A673 (cell line): ENCODE measurements around the gene PPAN. TPM values are rescaled to one million over a fixed set of nuclear protein-coding genes. Genes with fewer than 3 reads are reported as not detected.

Experiments used
- BruUV-seq: library from RNA; stranded (reverse); fragments of 400-500 nt; replicated peaks from 2 replicates; lab custom pipeline; 2021; lab: Mats Ljungman, UMichigan
- CTCF ChIA-PET: fragments of 300-600 bp; sonication (Branson Sonifier 250); formaldehyde crosslinking; loops from one replicate; lab custom pipeline; 2022; ENCODE audit warnings: antibody characterized with exemption; lab: Charles Lee
- POLR2A ChIA-PET: fragments of 300-600 bp; sonication (Branson Sonifier 250); formaldehyde crosslinking; loops from one replicate; lab custom pipeline; 2022; ENCODE audit warnings: antibody characterized with exemption; ENCODE audit not compliant: low non-redundant PET; lab: Charles Lee
- DNase-seq: peaks from one replicate; pipeline ENCODE4 v3.0.0-alpha.2; 2015; ENCODE audit warnings: low spot score
- H3K27ac ChIP-seq: fragments of 200-600 bp; sonication (generic); 2 replicates; pipeline ENCODE4 v1.5.1; 2016; ENCODE audit warnings: mixed run types, low read depth, mild to moderate bottlenecking, mixed read lengths, antibody characterized with exemption, low read length; ENCODE audit not compliant: poor library complexity, severe bottlenecking
- H3K27me3 ChIP-seq: fragments of 200-600 bp; sonication (generic); replicated peaks from 2 replicates; pipeline ENCODE4 v1.6.1; 2017; ENCODE audit warnings: mixed run types, low read depth, mild to moderate bottlenecking, mixed read lengths, antibody characterized with exemption, low read length; ENCODE audit not compliant: insufficient read depth, poor library complexity
- H3K36me3 ChIP-seq: fragments of 200-600 bp; sonication (generic); 2 replicates; pipeline ENCODE4 v1.6.1; 2016; ENCODE audit warnings: mixed run types, mild to moderate bottlenecking, mixed read lengths, antibody characterized with exemption, low read length; ENCODE audit not compliant: insufficient read depth, poor library complexity, severe bottlenecking
- H3K4me1 ChIP-seq: fragments of 200-600 bp; sonication (generic); 2 replicates; pipeline ENCODE4 v1.6.1; 2017; ENCODE audit warnings: mixed run types, mild to moderate bottlenecking, mixed read lengths, antibody characterized with exemption, low read length; ENCODE audit not compliant: insufficient read depth, poor library complexity, severe bottlenecking
- H3K4me3 ChIP-seq: fragments of 200-600 bp; sonication (generic); 2 replicates; pipeline ENCODE4 v1.5.1; 2016; ENCODE audit warnings: low read depth, mixed run types, mild to moderate bottlenecking, mixed read lengths, low read length; ENCODE audit not compliant: poor library complexity, severe bottlenecking
- H3K9me3 ChIP-seq: fragments of 200-600 bp; sonication (generic); 2 replicates; pipeline ENCODE4 v1.6.1; 2016; ENCODE audit warnings: mixed run types, low read depth, mild to moderate bottlenecking, mixed read lengths, antibody characterized with exemption, low read length; ENCODE audit not compliant: poor library complexity, severe bottlenecking
- CTCF ChIP-seq: fragments of 300-800, 200-600 bp; sonication (generic); conservative IDR thresholded peaks from 2 replicates; pipeline ENCODE4 v1.5.1; 2017; ENCODE audit warnings: low read depth, mild to moderate bottlenecking, antibody characterized with exemption, low read length, moderate library complexity, mixed read lengths
- EZH2 ChIP-seq: fragments of 200-600 bp; sonication (generic); IDR thresholded peaks from 2 replicates; pipeline ENCODE4 v1.6.1; 2017; ENCODE audit warnings: borderline replicate concordance, low read depth, mild to moderate bottlenecking, mixed read lengths, antibody characterized with exemption, low read length; ENCODE audit not compliant: poor library complexity, severe bottlenecking
- intact Hi-C: fragments of 100-400 bp; cut with micrococcal nuclease; formaldehyde crosslinking; loops from one replicate; pipeline ENCODE4 v1.10.0; 2022; ENCODE audit not compliant: unreplicated experiment
- total RNA-seq: library from RNA; stranded (reverse); gene quantifications from 2 replicates; pipeline ENCODE4 v1.2.3, GENCODE V29; 2021

Gene PPAN
- total RNA-seq, 1 experiment from 2014 or later = 132 TPM

- ChIA-PET CTCF (no interaction called here), POLR2A (no interaction called here)
- intact Hi-C loops = no loop called here
- Histone ChIP-seq H3K36me3 (no peaks in the 10 kb centered on the region), H3K4me3 (no peak overlapping the region), H3K27me3 (no peaks in the 10 kb centered on the region), H3K9me3 (no peaks in the 10 kb centered on the region), H3K4me1 (peaks cover 6% of the 10 kb centered on the region), H3K27ac (no peak overlapping the region)
- TF ChIP-seq CTCF (no peak), EZH2 (no peak)
- DNase-seq = no peak
- BruUV-seq = no TSS peak
These were observed 14.8 kb upstream of the PPAN start for GRCh38 chr19:10091370-10091687.

GRCh38 chr19:10091895-10092641, 14.1 kb upstream of the PPAN start:
- CTCF ChIA-PET = no interaction called here
- peaks cover 4% of the 10 kb centered on the region for H3K4me1 ChIP-seq
- H3K27me3 ChIP-seq = no peaks in the 10 kb centered on the region
- POLR2A ChIA-PET = no interaction called here
- TF ChIP-seq EZH2 (no peak), CTCF (no peak)
- H3K4me3 ChIP-seq = no peak overlapping the region
- H3K9me3 ChIP-seq = no peaks in the 10 kb centered on the region
- intact Hi-C loops = no loop called here
- H3K36me3 ChIP-seq = no peaks in the 10 kb centered on the region
- no TSS peak for BruUV-seq
- H3K27ac ChIP-seq = no peak overlapping the region
- DNase-seq = no peak

GRCh38 chr19:10092648-10093294, 13.4 kb upstream of the PPAN start:
- H3K4me3 ChIP-seq = no peak overlapping the region
- no peak for TF ChIP-seq CTCF
- no peak for TF ChIP-seq EZH2
- POLR2A ChIA-PET = no interaction called here
- CTCF ChIA-PET = no interaction called here
- H3K36me3 ChIP-seq = no peaks in the 10 kb centered on the region
- DNase-seq = no peak
- peaks cover 4% of the 10 kb centered on the region for H3K4me1 ChIP-seq
- no peak overlapping the region for H3K27ac ChIP-seq
- no TSS peak for BruUV-seq
- H3K9me3 ChIP-seq = no peaks in the 10 kb centered on the region
- no peaks in the 10 kb centered on the region for H3K27me3 ChIP-seq
- intact Hi-C loops = no loop called here
